GM18951 (cell line): Measurements from ENCODE around the gene NUDT14.

Experiments used
- POLR2A ChIP-seq: IDR thresholded peaks from 4 replicates; pipeline ENCODE4 v1.6.1; 2011; ENCODE audit warnings: mild to moderate bottlenecking; ENCODE audit not compliant: insufficient read length, insufficient read depth; ENCODE audit errors: extremely low read depth
- in situ Hi-C: fragments of 300-500 bp; cut with MboI; formaldehyde crosslinking; loops from one replicate; pipeline ENCODE4 v1.12.0; 2022; ENCODE audit warnings: low sequenced_read_pairs, mixed read lengths, inconsistent platforms; ENCODE audit not compliant: unreplicated experiment

The NUDT14 gene

DNA sequence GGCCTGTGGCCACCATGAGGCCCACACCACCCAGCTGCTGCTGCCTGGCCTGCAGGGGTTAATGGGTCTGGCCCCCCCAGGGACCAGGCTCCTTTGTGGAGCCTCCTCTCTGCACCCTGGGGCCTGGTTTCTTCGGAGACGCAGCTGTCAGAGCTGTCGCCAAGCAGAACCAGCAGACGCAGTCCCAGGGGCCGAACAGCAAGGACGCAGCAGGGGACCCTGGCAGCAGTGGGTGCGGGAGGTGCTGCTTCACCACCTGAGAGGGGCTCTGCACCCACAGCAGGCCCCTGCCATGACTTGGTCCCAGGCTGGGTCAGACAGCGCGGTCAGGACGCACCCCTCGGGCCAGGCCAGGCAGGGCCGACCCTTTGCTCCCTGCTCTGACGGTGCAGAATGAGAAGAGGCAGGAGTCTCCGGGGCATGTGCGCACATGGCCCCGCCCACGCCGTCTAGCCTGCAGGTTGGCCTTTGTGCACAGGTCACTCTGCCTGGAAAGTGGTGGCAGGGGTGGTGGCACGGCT lies 43.0 kb downstream of the NUDT14 start:
- TF ChIP-seq POLR2A, result no peak
- in situ Hi-C loops, result no loop called here

GRCh38 chr14:105137481-105138020 lies 43.6 kb downstream of the NUDT14 start:
- in situ Hi-C loops, result no loop called here
- no peak for TF ChIP-seq POLR2A

DNA sequence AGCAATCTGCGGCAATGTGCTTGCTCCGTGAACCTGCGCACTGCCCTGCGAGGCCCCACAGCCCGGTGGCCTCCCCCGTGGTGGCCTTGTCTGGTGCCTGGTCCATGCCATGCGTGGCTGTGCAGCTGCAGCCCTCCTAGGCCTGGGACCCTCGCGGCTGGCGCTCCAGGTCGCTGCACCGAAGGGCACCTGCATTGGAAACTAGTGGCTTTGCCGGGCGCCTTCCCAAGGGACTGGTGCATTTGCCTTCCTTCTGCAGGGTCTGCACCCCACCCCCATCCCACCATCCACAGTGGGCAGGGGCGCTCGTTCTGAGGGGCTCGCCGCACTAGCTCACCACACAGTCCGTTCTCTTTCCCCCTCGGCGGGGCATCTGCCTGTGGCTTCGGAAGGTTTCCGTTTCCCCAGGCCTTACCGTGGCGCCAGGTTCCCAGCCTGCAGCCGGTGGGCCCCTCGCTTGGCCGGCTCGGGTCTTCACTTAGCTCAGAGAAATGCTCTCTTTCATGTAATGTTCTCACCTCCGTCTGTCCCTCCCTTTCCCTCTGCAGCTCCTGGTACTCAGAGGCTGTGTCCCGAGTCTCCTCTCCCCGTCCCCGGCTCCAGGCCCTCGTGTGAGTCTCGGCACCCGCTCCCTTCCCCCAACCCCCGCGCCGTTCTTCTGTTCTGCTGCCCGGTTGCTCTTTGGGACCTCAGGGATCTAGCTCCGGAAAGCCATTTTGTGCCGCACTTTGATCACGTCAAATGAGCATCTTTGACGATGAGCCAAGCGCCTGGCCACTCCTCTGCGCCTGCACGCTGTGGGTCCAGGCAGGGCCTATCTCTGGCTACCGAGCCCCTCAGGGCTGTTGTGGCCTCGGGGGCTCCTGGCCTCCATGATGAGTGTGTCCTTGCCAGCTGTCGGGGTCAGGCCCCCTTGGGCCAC lies 44.5 kb downstream of the NUDT14 start:
- TF ChIP-seq POLR2A, result no peak
- in situ Hi-C loops, result no loop called here

DNA sequence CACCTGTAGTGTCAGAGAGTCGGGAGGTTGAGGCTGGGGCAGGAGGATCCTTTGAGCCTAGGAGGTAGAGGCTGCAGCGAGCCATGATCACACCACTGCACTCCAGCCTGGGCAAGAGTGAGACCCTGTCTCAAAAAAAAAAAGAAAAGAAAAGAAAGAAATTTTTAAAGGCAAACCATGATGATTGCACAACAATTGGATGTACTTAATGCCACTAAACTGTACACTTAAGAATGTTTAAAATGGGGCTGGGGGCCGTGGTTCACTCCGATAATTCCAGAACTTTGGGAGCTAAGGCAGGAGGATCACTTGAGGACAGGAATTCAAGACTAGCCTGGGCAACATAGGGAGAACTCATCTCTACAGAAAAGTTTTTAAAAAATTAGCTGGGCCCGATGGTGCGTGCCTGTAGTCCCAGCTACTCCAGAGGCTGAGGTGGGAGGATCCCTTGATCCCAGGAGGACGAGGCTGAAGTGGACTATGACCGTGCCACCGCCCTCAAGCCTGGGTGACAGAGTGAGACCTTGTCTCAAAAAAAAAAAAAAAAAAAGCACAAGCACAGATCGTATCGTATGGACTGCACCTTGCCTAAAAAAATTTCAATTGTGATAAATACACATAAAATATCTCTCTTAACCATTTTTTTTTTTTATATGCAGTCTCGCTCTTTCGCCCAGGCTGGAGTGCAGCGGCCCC lies 45.3 kb downstream of the NUDT14 start:
- TF ChIP-seq POLR2A, result no peak
- in situ Hi-C loops, result no loop called here

GRCh38 chr14:105132921-105133654 lies 48.0 kb downstream of the NUDT14 start:
- TF ChIP-seq POLR2A, result no peak
- in situ Hi-C loops, result no loop called here

- no peak for TF ChIP-seq POLR2A
- in situ Hi-C loops, result no loop called here
Observed at GRCh38 chr14:105131241-105131640, 49.9 kb downstream of the NUDT14 start.

GRCh38 chr14:105128059-105128458 lies 53.1 kb downstream of the NUDT14 start:
- no peak for TF ChIP-seq POLR2A
- in situ Hi-C loops, result no loop called here

GRCh38 chr14:105126981-105127329 lies 54.2 kb downstream of the NUDT14 start:
- in situ Hi-C loops, result no loop called here
- no peak for TF ChIP-seq POLR2A

DNA sequence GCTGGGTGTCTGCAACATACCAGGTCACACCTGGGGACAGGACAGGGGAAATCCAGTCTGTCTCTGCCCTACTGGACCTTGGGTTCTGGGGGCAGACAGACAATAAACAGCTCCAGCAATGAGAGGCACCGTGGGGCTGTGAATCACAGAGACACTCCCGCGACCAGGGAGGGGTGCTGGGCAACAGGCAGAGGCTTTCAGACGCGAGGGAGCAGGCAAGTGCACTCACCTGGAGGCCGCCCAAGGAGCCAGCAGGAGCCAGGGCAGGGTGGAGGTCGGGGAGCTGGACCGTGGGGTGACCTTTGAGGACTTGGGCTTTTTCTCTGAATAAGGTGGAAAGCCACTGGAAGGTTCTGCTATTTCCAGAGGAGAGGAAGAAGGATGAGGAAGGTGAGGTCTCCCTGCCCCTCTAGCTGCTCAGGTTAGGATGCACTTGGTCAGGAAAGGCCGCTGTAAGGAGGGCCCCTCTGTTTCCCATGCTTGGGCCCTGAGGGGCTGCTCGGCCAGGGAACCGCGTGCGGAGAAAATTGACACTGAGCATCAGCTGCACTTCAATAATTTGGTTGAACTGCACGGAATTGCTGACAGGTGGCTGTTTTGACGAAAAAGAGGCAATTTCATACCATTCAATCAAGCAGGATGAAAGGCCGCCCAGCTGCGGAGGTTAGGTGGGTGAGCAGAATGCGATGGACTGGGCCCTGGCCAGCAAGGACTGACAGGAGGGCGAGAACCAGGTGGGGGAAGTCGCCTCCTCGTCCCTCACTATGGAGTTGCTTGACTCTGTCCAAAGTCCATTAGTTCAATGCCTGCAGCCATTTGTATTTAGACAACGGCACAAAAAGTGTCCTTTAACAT lies 54.8 kb downstream of the NUDT14 start:
- in situ Hi-C loops, result no loop called here
- TF ChIP-seq POLR2A, result no peak

GRCh38 chr14:105124823-105125222 lies 56.3 kb downstream of the NUDT14 start:
- in situ Hi-C loops, result no loop called here
- TF ChIP-seq POLR2A, result no peak

DNA sequence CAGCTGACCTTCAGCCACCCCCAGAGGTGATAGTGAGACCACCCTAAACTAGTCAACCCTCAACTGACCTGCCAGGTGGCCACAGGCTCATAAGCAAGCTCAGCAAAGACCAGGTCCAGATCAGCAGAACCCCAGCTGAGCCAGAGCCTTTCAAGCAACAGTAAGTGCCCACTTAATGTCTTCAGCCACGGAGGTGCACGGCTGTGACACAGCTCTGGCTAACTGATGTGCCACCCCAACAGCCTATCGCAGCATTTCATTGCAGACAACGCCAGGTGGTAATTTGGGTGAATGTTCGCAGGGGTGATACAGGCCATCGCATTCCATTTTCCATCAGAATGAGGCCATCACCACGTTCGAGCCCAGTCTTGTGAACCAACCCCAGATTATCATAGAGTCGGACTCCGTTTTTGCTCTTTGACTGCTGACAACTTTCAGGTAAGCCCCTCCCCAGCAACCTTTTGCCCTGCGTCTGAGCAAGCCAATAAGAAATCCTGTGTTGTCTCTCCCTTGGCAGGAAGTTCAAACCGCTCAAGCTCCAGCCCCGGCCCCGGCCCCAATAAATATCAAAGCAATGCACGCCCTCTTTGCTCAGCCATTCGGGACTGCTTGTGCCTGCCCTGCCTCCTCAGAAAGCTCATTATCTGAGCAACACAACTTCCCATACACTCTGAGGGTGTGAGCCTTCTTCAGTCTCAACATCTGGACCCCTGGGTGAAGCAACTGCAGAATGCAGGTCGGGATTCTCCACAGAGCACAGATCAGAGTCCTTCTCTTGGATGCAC lies 56.9 kb downstream of the NUDT14 start:
- no peak for TF ChIP-seq POLR2A
- in situ Hi-C loops, result no loop called here
